PC-3 (cell line): ENCODE measurements around the gene HOXB1.

Source experiments
- EZH2 ChIP-seq: fragments of 300-600 bp; sonication (generic); IDR thresholded peaks from one replicate; pipeline ENCODE4 v1.6.1; 2017; ENCODE audit warnings: antibody characterized with exemption, mild to moderate bottlenecking, low read length; ENCODE audit not compliant: unreplicated experiment
- EZH2phosphoT487 ChIP-seq: fragments of 300-600 bp; sonication (generic); IDR thresholded peaks from 2 replicates; pipeline ENCODE4 v1.6.1; 2018; ENCODE audit warnings: mild to moderate bottlenecking, antibody characterized with exemption, low read length, borderline replicate concordance
- TF ChIP-seq, protein P1 (sequence below): fragments of 300-600 bp; sonication (generic); conservative IDR thresholded peaks from 2 replicates; pipeline ENCODE4 v1.5.1; 2017; ENCODE audit warnings: antibody characterized with exemption, low read depth, mild to moderate bottlenecking, low read length

DNA sequence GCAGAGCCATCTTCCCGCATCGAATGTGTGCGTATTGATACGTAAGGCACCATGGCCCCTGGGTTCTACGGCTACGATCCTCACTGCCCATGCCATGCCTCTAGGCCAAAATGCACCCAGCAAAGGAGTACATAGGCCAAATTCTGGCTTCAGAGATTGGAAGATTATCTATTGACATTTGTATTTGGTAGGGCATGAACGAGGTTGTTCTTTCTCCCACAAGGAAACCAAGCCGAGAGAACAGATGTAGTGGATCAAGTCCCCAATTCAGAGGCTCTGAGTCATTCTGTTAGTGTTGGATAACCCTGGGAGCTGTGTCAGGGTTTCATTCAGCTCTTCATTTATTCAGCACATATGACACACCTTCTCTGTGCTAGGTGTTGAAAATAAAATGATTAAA is 36.5 kb downstream of the HOXB1 start:
- TF ChIP-seq, protein P1, sequence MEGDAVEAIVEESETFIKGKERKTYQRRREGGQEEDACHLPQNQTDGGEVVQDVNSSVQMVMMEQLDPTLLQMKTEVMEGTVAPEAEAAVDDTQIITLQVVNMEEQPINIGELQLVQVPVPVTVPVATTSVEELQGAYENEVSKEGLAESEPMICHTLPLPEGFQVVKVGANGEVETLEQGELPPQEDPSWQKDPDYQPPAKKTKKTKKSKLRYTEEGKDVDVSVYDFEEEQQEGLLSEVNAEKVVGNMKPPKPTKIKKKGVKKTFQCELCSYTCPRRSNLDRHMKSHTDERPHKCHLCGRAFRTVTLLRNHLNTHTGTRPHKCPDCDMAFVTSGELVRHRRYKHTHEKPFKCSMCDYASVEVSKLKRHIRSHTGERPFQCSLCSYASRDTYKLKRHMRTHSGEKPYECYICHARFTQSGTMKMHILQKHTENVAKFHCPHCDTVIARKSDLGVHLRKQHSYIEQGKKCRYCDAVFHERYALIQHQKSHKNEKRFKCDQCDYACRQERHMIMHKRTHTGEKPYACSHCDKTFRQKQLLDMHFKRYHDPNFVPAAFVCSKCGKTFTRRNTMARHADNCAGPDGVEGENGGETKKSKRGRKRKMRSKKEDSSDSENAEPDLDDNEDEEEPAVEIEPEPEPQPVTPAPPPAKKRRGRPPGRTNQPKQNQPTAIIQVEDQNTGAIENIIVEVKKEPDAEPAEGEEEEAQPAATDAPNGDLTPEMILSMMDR, result no peak
- no peak for TF ChIP-seq EZH2
- no peak for TF ChIP-seq EZH2phosphoT487
